A673 (cell line): ENCODE measurements around the gene TRIP12. TPM values are rescaled to one million over a fixed set of nuclear protein-coding genes. Genes with fewer than 3 reads are reported as not detected.

ENCODE experiments used
- BruUV-seq: library from RNA; stranded (reverse); fragments of 400-500 nt; replicated peaks from 2 replicates; lab custom pipeline; 2021; lab: Mats Ljungman, UMichigan
- CTCF ChIA-PET: fragments of 300-600 bp; sonication (Branson Sonifier 250); formaldehyde crosslinking; loops from one replicate; lab custom pipeline; 2022; ENCODE audit warnings: antibody characterized with exemption; lab: Charles Lee
- POLR2A ChIA-PET: fragments of 300-600 bp; sonication (Branson Sonifier 250); formaldehyde crosslinking; loops from one replicate; lab custom pipeline; 2022; ENCODE audit warnings: antibody characterized with exemption; ENCODE audit not compliant: low non-redundant PET; lab: Charles Lee
- DNase-seq: peaks from one replicate; pipeline ENCODE4 v3.0.0-alpha.2; 2015; ENCODE audit warnings: low spot score
- H3K27ac ChIP-seq: fragments of 200-600 bp; sonication (generic); 2 replicates; pipeline ENCODE4 v1.5.1; 2016; ENCODE audit warnings: mixed run types, low read depth, mild to moderate bottlenecking, mixed read lengths, antibody characterized with exemption, low read length; ENCODE audit not compliant: poor library complexity, severe bottlenecking
- H3K27me3 ChIP-seq: fragments of 200-600 bp; sonication (generic); replicated peaks from 2 replicates; pipeline ENCODE4 v1.6.1; 2017; ENCODE audit warnings: mixed run types, low read depth, mild to moderate bottlenecking, mixed read lengths, antibody characterized with exemption, low read length; ENCODE audit not compliant: insufficient read depth, poor library complexity
- H3K36me3 ChIP-seq: fragments of 200-600 bp; sonication (generic); 2 replicates; pipeline ENCODE4 v1.6.1; 2016; ENCODE audit warnings: mixed run types, mild to moderate bottlenecking, mixed read lengths, antibody characterized with exemption, low read length; ENCODE audit not compliant: insufficient read depth, poor library complexity, severe bottlenecking
- H3K4me1 ChIP-seq: fragments of 200-600 bp; sonication (generic); 2 replicates; pipeline ENCODE4 v1.6.1; 2017; ENCODE audit warnings: mixed run types, mild to moderate bottlenecking, mixed read lengths, antibody characterized with exemption, low read length; ENCODE audit not compliant: insufficient read depth, poor library complexity, severe bottlenecking
- H3K4me3 ChIP-seq: fragments of 200-600 bp; sonication (generic); 2 replicates; pipeline ENCODE4 v1.5.1; 2016; ENCODE audit warnings: low read depth, mixed run types, mild to moderate bottlenecking, mixed read lengths, low read length; ENCODE audit not compliant: poor library complexity, severe bottlenecking
- H3K9me3 ChIP-seq: fragments of 200-600 bp; sonication (generic); 2 replicates; pipeline ENCODE4 v1.6.1; 2016; ENCODE audit warnings: mixed run types, low read depth, mild to moderate bottlenecking, mixed read lengths, antibody characterized with exemption, low read length; ENCODE audit not compliant: poor library complexity, severe bottlenecking
- CTCF ChIP-seq: fragments of 300-800, 200-600 bp; sonication (generic); conservative IDR thresholded peaks from 2 replicates; pipeline ENCODE4 v1.5.1; 2017; ENCODE audit warnings: low read depth, mild to moderate bottlenecking, antibody characterized with exemption, low read length, moderate library complexity, mixed read lengths
- EZH2 ChIP-seq: fragments of 200-600 bp; sonication (generic); IDR thresholded peaks from 2 replicates; pipeline ENCODE4 v1.6.1; 2017; ENCODE audit warnings: borderline replicate concordance, low read depth, mild to moderate bottlenecking, mixed read lengths, antibody characterized with exemption, low read length; ENCODE audit not compliant: poor library complexity, severe bottlenecking
- intact Hi-C: fragments of 100-400 bp; cut with micrococcal nuclease; formaldehyde crosslinking; loops from one replicate; pipeline ENCODE4 v1.10.0; 2022; ENCODE audit not compliant: unreplicated experiment
- total RNA-seq: library from RNA; stranded (reverse); gene quantifications from 2 replicates; pipeline ENCODE4 v1.2.3, GENCODE V29; 2021

The TRIP12 gene
- total RNA-seq, 1 experiment from 2014 or later = 300 TPM

- CTCF ChIA-PET = no interaction called here
Measured at GRCh38 chr2:229849073-229849472, 72.7 kb downstream of the TRIP12 start.

GRCh38 chr2:229843613-229844012 lies 78.2 kb downstream of the TRIP12 start:
- ChIA-PET CTCF (no interaction called here), POLR2A (no interaction called here)
- Histone ChIP-seq H3K9me3 (no peaks in the 10 kb centered on the region), H3K4me1 (peaks cover 17% of the 10 kb centered on the region), H3K27me3 (no peaks in the 10 kb centered on the region), H3K36me3 (no peaks in the 10 kb centered on the region), H3K4me3 (no peak overlapping the region), H3K27ac (no peak overlapping the region)
- TF ChIP-seq CTCF (no peak), EZH2 (no peak)
- DNase-seq = no peak
- BruUV-seq = no TSS peak
- intact Hi-C loops = no loop called here

More at GRCh38 chr2:229849073-229849472, 72.7 kb downstream of the TRIP12 start:
- POLR2A ChIA-PET = no interaction called here
- TF ChIP-seq EZH2 = no peak
- no peak for TF ChIP-seq CTCF
- Histone ChIP-seq H3K4me3 (no peak overlapping the region), H3K9me3 (no peaks in the 10 kb centered on the region), H3K27me3 (no peaks in the 10 kb centered on the region), H3K36me3 (no peaks in the 10 kb centered on the region), H3K4me1 (peaks cover 26% of the 10 kb centered on the region), H3K27ac (peak overlapping the region; percentile 10)
- intact Hi-C loops = no loop called here
- BruUV-seq = no TSS peak
- DNase-seq = no peak

DNA sequence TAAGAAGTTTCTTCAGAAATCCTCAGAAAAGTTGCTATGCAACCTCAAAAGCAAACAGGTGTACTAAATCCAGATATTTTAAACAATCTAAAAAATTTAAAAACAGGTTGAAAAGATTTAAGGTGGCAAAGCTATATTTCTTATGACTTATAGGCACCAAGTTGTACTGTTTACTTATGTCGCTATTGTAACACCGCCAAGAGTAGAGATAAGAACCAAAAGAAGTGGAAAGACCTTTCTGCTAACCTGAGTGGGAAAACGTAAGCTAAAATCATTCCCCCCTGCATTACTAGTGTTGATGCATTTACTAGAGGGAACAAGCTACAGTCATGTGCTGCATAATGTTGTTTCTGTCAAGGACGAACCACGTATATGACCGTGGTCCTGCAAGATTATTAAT lies 83.1 kb downstream of the TRIP12 start:
- ChIA-PET CTCF (no interaction called here), POLR2A (no interaction called here)
- TF ChIP-seq EZH2 = no peak
- no peak for TF ChIP-seq CTCF
- intact Hi-C loops = no loop called here
- H3K27ac ChIP-seq = no peak overlapping the region
- DNase-seq = no peak
- H3K4me1 ChIP-seq = peaks cover 14% of the 10 kb centered on the region
- BruUV-seq = no TSS peak
- no peaks in the 10 kb centered on the region for H3K9me3 ChIP-seq
- H3K27me3 ChIP-seq = no peaks in the 10 kb centered on the region
- H3K36me3 ChIP-seq = no peaks in the 10 kb centered on the region
- H3K4me3 ChIP-seq = no peak overlapping the region
